GM19239 (cell line): ENCODE data around the gene DVL1.

Experiments used
- DNase-seq: peaks from one replicate; pipeline ENCODE4 v3.0.0; 2011; ENCODE audit warnings: low spot score; ENCODE audit not compliant: insufficient read length
- FAIRE-seq: peaks from 2 replicates; lab custom pipeline; 2011; peaks lifted over from hg19 to GRCh38; lab: Jason Lieb, UNC

Gene DVL1

DNA sequence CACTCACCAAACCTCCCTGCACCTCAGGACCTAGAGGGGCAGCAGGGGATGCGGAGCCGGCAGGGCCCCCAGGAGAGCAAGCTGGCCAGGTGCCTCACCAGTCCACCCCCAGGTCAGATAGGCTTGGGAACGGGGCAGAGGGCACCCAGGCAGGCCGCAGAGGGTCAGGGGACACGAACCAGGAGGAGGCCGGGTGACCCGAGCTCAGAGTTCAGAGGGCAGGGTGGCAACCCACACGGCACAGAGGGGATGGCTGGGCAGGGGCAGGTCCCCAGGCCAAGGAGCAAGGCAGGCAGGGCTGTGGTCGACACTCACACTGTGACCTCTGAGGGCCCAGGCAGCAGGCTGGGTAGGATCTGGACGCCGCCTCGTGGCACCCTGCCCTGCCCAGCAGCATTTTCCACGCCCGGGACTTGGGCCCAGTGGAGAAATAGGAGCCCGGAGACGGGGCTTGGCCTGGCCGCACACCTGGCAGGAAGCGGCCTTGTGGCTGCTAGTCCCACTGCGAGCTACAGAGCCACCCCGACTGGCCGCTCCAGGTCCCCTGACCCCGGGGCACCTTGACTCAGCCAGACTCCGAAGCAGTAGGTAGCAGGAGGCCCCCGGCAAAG, 5.3 kb downstream of the DVL1 start:
- FAIRE-seq (no peak), DNase-seq (no peak)

DNA sequence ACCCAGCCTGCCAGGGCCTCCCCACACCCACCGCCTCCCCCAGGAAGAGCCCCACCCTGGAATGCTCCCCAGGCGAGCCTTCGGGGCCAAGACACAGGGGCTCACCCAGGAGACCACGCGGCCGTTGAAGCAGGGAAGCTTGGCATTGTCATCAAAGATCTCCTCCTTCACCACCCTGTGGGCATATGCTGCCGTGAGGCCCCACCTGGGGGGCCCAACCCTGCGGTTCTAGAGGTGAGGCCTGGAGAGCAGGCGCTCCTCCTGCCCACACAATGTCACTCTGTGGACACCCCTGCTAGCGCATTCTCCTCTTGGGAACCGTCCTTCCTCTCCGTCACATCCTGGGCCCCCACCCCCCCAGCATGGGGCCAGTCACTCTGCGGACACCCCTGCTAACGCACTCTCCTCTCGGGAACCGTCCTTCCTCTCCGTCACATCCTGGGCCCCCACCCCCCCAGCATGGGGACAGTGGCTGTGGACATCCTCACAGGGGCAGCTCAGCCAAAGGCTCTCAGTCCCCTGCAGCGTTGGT, 6.6 kb downstream of the DVL1 start:
- DNase-seq (no peak), FAIRE-seq (no peak)

GRCh38 chr1:1342061-1342562, 7.1 kb downstream of the DVL1 start:
- DNase-seq: no peak
- FAIRE-seq: no peak

DNA sequence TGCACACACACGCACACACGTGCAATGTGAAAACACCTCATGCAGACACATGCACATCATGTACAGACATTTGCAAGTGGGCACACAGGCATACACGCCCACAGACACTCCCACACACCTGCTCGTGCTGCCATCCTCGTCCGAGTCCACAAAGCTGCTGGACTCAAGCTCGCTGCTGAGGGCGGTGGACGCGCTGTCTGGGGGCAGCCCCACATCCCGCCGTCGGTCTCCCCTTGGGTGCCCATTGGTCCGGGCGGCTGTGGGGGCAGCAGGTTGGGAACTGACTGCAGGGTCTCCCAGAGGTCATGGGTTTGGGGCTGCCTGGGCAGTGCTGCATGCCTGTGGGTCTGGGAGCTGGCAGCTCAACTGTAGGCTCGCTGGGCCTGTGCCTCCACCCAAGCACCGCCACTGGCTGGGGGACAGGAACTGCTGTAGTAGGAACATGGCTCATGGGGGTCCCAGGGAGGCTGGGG, 7.6 kb downstream of the DVL1 start:
- FAIRE-seq: no peak
- no peak for DNase-seq

DNA sequence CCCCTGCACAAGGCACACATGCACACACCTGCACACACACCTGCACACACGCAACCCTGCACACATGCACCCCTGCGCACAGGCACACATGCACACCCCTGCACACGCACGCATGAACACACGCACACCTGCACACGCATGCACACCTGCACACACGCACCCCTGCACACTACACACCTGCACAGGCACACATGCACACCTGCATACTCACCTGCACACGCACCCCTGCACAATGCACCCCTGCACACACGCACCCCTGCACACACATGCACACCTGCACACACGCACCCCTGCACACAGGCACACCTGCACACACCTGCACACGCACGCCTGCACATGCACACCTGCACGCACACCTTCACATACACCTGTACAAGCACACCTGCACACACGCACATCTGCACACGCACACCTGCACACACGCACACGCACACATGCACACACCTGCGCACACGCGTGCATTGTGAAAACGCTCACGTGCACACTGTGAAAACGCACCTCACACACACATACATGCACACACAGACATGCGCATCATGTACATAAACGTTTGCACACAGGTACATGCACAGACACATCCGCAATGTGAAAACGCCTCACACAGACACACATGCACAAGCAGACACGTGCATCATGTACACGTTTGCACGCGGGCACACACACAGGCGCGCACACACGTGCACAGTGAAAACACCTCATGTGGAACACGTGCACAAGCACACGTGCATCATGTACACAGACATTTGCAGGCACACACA, 8.2 kb downstream of the DVL1 start:
- DNase-seq: no peak
- no peak for FAIRE-seq

GRCh38 chr1:1340185-1340584, 9.0 kb downstream of the DVL1 start:
- DNase-seq (no peak), FAIRE-seq (no peak)

- FAIRE-seq (no peak), DNase-seq (no peak)
These were observed 10.9 kb downstream of the DVL1 start for GRCh38 chr1:1338278-1338677.

- DNase-seq (no peak), FAIRE-seq (no peak)
These were observed 11.4 kb downstream of the DVL1 start for GRCh38 chr1:1337793-1338147.

DNA sequence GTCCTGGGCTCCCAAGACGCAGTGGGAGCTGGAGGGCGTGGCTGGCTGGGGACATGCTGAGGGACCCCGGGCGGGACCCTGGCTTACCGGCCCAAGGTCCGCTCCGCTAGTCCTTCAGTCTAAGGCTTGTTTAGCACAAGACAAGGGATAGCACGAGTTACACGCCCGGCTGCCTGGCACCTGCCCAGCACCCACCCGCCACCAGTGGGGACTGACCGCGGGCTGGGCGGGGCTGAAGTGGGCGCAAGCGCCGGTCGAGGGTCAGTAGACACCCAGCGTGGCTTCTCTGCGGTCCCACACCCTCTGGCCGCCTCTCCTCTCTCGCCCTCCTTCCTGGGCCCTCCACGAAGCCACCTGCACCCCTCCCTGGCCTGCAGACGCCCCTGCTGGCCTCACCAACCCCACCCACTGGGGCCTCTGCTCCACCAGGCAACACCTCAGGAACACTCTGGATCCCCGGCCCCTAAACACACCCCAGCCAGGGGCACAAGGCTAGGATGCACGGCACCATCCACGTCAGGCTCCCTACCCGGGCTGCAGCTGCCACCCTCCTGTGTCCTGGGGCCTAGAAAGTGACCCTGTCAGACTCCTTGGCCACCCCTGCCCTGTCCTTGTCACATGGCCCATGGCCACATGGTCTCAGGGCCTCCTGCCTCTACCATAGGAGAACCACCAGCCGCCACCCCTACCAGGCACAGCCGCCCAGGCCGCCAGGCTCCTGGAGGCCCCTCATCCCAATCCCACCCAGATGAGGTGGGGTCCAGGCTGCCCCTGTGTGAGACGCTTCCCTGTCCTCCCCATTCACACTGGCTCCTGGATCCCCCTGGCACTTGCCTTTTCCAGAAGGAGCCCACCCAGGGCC, 12.1 kb downstream of the DVL1 start:
- DNase-seq (no peak), FAIRE-seq (no peak)

DNA sequence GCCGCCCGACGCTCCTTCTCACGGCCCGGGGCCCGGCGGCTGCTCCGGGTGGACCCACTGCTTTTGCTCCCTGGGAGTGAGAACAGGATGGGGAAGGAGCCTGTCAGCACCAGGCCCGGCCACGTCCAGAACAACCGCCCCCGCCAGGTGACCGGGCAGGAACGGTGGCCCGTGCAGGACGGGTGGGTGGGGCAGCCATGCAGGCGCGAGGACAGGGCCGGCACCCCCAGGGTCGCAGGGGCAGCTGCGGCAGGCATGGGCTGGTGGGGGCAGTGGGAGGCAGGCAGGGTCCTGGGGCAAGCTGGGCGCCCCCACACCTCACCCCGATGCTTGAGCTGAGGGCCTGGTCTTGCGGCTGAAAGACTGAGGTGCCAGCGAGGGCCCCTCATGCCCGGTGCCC, 12.8 kb downstream of the DVL1 start:
- FAIRE-seq (no peak), DNase-seq (no peak)

- no peak for DNase-seq
- no peak for FAIRE-seq
These were observed 13.4 kb downstream of the DVL1 start for GRCh38 chr1:1335792-1336248.

DNA sequence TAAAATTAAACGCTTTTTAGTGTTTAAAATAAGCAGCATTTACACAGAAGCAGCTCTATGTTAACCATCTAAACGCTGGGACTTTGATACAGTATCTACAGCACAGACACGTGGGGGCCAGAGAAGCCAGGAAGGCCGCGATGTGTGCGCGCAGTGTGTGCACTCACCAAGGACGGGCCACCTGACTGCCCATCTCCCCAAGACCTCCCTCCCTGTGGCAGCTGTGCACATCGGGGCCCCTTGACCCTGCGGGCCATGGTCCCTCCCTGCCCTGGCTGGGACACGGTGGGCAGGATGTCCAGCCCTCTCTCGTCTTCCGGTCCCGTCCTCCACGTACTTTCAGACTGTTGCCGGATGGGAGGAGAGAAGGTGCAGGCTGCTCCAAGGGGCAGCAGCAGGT, 13.9 kb downstream of the DVL1 start:
- DNase-seq: no peak
- no peak for FAIRE-seq

- DNase-seq: no peak
- no peak for FAIRE-seq
These were observed 14.4 kb downstream of the DVL1 start for GRCh38 chr1:1334835-1335234.

- DNase-seq (no peak), FAIRE-seq (no peak)
These were observed 15.5 kb downstream of the DVL1 start for GRCh38 chr1:1333551-1334241.

DNA sequence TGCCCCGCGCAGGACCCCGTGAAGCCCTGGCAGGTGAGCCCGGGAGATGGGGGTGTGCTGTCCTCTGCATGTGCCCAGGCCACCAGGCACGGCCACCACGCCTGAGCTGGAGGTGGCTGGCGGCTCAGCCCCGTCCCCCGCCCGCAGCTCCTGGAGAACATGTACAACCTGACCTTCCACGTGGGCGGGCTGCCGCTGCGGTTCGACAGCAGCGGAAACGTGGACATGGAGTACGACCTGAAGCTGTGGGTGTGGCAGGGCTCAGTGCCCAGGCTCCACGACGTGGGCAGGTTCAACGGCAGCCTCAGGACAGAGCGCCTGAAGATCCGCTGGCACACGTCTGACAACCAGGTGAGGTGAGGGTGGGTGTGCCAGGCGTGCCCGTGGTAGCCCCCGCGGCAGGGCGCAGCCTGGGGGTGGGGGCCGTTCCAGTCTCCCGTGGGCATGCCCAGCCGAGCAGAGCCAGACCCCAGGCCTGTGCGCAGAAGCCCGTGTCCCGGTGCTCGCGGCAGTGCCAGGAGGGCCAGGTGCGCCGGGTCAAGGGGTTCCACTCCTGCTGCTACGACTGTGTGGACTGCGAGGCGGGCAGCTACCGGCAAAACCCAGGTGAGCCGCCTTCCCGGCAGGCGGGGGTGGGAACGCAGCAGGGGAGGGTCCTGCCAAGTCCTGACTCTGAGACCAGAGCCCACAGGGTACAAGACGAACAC, 16.3 kb downstream of the DVL1 start:
- FAIRE-seq (no peak), DNase-seq (no peak)

DNA sequence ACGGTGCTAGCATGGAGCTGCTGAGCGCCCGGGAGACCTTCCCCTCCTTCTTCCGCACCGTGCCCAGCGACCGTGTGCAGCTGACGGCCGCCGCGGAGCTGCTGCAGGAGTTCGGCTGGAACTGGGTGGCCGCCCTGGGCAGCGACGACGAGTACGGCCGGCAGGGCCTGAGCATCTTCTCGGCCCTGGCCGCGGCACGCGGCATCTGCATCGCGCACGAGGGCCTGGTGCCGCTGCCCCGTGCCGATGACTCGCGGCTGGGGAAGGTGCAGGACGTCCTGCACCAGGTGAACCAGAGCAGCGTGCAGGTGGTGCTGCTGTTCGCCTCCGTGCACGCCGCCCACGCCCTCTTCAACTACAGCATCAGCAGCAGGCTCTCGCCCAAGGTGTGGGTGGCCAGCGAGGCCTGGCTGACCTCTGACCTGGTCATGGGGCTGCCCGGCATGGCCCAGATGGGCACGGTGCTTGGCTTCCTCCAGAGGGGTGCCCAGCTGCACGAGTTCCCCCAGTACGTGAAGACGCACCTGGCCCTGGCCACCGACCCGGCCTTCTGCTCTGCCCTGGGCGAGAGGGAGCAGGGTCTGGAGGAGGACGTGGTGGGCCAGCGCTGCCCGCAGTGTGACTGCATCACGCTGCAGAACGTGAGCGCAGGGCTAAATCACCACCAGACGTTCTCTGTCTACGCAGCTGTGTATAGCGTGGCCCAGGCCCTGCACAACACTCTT, 17.0 kb downstream of the DVL1 start:
- no peak for DNase-seq

DNA sequence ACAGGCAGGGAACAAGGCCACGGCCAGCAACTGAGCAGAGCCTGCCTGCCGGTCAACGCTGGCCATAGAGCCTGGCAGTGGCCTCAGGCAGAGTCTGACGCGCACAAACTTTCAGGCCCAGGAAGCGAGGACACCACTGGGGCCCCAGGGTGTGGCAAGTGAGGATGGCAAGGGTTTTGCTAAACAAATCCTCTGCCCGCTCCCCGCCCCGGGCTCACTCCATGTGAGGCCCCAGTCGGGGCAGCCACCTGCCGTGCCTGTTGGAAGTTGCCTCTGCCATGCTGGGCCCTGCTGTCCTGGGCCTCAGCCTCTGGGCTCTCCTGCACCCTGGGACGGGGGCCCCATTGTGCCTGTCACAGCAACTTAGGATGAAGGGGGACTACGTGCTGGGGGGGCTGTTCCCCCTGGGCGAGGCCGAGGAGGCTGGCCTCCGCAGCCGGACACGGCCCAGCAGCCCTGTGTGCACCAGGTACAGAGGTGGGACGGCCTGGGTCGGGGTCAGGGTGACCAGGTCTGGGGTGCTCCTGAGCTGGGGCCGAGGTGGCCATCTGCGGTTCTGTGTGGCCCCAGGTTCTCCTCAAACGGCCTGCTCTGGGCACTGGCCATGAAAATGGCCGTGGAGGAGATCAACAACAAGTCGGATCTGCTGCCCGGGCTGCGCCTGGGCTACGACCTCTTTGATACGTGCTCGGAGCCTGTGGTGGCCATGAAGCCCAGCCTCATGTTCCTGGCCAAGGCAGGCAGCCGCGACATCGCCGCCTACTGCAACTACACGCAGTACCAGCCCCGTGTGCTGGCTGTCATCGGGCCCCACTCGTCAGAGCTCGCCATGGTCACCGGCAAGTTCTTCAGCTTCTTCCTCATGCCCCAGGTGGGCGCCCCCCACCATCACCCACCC, 17.9 kb downstream of the DVL1 start, which contains the start of gene TAS1R3:
TSS of gene TAS1R3 (plus strand) at position 213 of the 898 bp plus-strand sequence. CDS start at position 279, 66 bp downstream.
- no peak for FAIRE-seq
- DNase-seq: no peak

More for the DNA sequence above, 17.0 kb downstream of the DVL1 start:
- FAIRE-seq: no peak
